Effector memory CD4-positive, alpha-beta T cell (primary cell): ENCODE results near the gene OAS1.
A peak's percentile ranks its signal among the peaks of the same experiment; 100 is the strongest.

Source experiments
- DNase-seq, 3 donors: peaks; one replicate each; pipeline ENCODE4 v3.0.0-alpha.2; 2020
- H3K27ac ChIP-seq: 2 replicates; pipeline ENCODE4 v1.7.0; 2013; ENCODE audit warnings: mild to moderate bottlenecking, low read length, moderate library complexity; ENCODE audit not compliant: insufficient read depth, poor library complexity, severe bottlenecking
- H3K27me3 ChIP-seq: replicated peaks from 2 replicates; pipeline ENCODE4 v1.7.0; 2013; ENCODE audit warnings: mild to moderate bottlenecking, low read length; ENCODE audit not compliant: insufficient read depth, control insufficient read depth, poor library complexity, severe bottlenecking
- H3K36me3 ChIP-seq: 2 replicates; pipeline ENCODE4 v1.7.0; 2013; ENCODE audit warnings: mild to moderate bottlenecking, low read length, moderate library complexity; ENCODE audit not compliant: control insufficient read depth, insufficient read depth
- H3K4me1 ChIP-seq: 2 replicates; pipeline ENCODE4 v1.7.0; 2013; ENCODE audit warnings: low read length, mild to moderate bottlenecking; ENCODE audit not compliant: control insufficient read depth, insufficient read depth, poor library complexity, severe bottlenecking
- H3K4me3 ChIP-seq: 2 replicates; pipeline ENCODE4 v1.7.0; 2013; ENCODE audit warnings: low read length, low read depth, mild to moderate bottlenecking; ENCODE audit not compliant: insufficient read depth, poor library complexity, severe bottlenecking
- H3K9me3 ChIP-seq: 2 replicates; pipeline ENCODE4 v1.7.0; 2013; ENCODE audit warnings: mild to moderate bottlenecking, low read length, moderate library complexity; ENCODE audit not compliant: control insufficient read depth

Gene OAS1

DNA sequence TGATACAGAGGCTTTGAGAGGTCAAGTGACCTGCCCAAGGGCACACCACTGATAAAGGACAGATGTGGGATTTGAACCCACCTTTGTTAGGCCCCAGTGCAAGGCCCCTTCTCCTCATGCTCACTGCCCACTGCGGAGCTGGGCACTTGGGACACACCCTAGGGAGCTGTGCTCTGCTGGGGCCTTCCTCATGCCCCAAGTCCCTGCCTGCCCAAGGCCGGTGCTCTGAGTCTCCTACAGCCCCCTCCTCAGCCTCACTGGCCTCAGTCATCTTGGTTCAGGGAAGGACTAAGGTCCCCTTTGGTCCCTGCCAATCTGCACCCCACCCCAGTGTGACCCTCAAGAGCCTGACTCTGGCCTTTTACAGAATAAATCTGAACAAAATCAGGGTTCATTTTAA, 23.6 kb downstream of the OAS1 start:
- no peak overlapping the region for H3K27ac ChIP-seq
- H3K27me3 ChIP-seq: no peaks in the 10 kb centered on the region
- no peaks in the 10 kb centered on the region for H3K36me3 ChIP-seq
- H3K9me3 ChIP-seq: no peaks in the 10 kb centered on the region
- H3K4me1 ChIP-seq: no peaks in the 10 kb centered on the region
- no peak for DNase-seq
- no peak overlapping the region for H3K4me3 ChIP-seq

DNA sequence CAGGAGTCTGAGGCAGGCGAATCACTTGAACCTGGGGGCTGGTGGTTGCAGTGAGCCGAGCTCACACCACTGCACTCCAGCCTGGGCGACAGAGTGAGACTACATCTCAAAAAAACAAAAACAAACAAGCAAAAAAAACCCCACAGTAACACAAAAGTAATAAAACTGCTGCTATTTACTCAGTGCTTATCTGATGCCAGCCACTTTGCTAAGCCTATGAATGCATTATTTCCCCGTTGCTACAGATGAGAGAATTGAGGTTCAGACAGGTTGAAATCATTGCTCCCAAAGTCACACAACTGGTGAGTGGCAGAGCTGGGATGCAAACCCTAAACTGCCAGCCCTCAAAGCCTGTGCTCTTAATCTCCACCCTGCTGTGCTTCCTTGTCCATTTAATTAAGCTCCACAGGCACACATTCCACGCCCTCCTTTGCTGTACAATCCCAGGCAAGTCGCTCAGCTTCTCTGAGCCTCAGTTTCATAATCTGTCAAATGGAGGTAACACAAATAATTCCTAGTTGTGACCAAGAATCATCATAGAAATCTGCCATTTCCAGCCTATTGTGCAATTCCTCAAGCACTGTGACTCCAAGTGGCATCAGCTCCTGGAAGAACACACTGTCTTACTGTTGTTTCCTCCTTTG, 25.8 kb downstream of the OAS1 start:
- H3K9me3 ChIP-seq: no peaks in the 10 kb centered on the region
- no peak overlapping the region for H3K4me3 ChIP-seq
- no peak overlapping the region for H3K27ac ChIP-seq
- H3K36me3 ChIP-seq: no peaks in the 10 kb centered on the region
- no peaks in the 10 kb centered on the region for H3K27me3 ChIP-seq
- peaks cover 3% of the 10 kb centered on the region for H3K4me1 ChIP-seq
- no peak for DNase-seq

- Histone ChIP-seq H3K4me1 (peaks cover 3% of the 10 kb centered on the region), H3K36me3 (no peaks in the 10 kb centered on the region), H3K27me3 (no peaks in the 10 kb centered on the region), H3K27ac (no peak overlapping the region), H3K9me3 (no peaks in the 10 kb centered on the region), H3K4me3 (no peak overlapping the region)
- DNase-seq: no peak
Observed at GRCh38 chr12:112933129-112933505, 26.4 kb downstream of the OAS1 start.

DNA sequence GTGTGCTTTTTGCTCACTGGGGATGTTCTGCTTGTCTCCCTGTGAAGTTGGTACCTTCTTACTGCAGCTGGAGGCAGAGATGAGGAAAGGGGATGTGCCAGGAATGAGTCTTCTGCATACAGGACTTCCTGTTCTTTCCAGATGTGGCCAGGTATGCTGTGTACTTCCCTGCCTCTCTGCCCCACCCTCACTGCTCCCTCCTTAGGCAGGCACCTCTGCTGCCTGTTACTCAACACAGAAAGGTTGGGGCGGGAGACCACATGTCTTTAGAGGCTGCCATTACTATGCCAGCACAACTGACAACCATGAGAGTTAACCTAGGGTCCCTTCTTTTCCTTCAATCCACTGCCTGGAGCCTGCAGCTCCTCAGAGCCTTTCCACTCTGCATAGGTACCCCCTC, 29.5 kb downstream of the OAS1 start:
- Histone ChIP-seq H3K4me3 (no peak overlapping the region), H3K27ac (no peak overlapping the region), H3K27me3 (no peaks in the 10 kb centered on the region), H3K36me3 (peaks cover under 1% of the 10 kb centered on the region), H3K9me3 (no peaks in the 10 kb centered on the region), H3K4me1 (peaks cover 19% of the 10 kb centered on the region)
- no peak for DNase-seq

GRCh38 chr12:112936927-112937326, 30.2 kb downstream of the OAS1 start:
- no peak overlapping the region for H3K4me3 ChIP-seq
- no peaks in the 10 kb centered on the region for H3K9me3 ChIP-seq
- H3K4me1 ChIP-seq: peaks cover 19% of the 10 kb centered on the region
- H3K36me3 ChIP-seq: peaks cover 7% of the 10 kb centered on the region
- no peaks in the 10 kb centered on the region for H3K27me3 ChIP-seq
- H3K27ac ChIP-seq: no peak overlapping the region
- no peak for DNase-seq

DNA sequence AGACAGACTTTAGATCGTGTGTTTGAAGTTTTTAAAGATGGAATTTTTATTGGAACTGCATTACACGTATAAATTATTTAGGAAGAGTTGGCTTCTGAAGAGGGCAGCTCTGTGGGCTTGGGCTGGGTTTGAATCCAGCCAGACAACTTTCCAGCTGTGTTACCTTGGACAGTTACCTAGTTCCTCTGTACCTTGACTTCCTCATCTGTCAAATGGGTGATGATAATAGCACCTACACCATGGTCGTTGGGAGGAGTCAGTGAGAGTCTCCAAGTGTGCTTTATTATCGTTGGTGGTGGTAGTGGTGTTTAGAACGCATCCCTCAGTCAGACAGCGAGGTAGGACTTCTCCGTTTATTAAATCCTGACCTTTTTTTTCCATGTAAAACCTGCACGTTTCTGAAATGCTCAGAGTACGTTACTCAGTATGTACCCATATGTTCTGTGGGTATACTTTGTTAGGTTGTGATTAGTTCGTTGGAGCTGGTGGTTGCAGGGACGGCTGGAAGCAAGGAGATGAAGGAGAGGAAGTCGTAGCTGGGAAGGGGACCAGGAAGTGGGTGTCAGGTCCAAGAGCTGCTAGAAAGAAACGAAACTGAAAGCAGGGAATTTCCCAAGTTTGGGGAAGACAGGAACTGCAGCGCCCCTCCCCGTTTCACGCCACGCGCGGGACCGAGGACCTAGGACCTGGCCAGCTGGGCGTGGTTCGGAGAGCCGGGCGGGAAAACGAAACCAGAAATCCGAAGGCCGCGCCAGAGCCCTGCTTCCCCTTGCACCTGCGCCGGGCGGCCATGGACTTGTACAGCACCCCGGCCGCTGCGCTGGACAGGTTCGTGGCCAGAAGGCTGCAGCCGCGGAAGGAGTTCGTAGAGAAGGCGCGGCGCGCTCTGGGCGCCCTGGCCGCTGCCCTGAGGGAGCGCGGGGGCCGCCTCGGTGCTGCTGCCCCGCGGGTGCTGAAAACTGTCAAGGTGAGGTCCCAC, 31.3 kb downstream of the OAS1 start, which contains the start of gene OAS3:
Gene OAS3 (plus strand): TSS at position 734 of the 979 bp plus-strand sequence. CDS start 57 bp downstream, at position 791.
- no peaks in the 10 kb centered on the region for H3K27me3 ChIP-seq
- peak within 1 kb of the TSS; percentile 83 for H3K4me3 ChIP-seq
- H3K4me1 ChIP-seq: peaks cover 19% of the 10 kb centered on the region
- H3K36me3 ChIP-seq: peaks cover 12% of the 10 kb centered on the region
- peak; percentile 62 to 79 (median 64) for DNase-seq
- H3K27ac ChIP-seq: peak within 1 kb of the TSS; percentile 66
- H3K9me3 ChIP-seq: no peaks in the 10 kb centered on the region

GRCh38 chr12:112938751-112939150, 32.0 kb downstream of the OAS1 start:
- no peak for DNase-seq
- Histone ChIP-seq H3K4me1 (peaks cover 19% of the 10 kb centered on the region), H3K36me3 (peaks cover 12% of the 10 kb centered on the region), H3K27me3 (no peaks in the 10 kb centered on the region), H3K4me3 (peak overlapping the region; percentile 83), H3K27ac (peak overlapping the region; percentile 66), H3K9me3 (no peaks in the 10 kb centered on the region)

DNA sequence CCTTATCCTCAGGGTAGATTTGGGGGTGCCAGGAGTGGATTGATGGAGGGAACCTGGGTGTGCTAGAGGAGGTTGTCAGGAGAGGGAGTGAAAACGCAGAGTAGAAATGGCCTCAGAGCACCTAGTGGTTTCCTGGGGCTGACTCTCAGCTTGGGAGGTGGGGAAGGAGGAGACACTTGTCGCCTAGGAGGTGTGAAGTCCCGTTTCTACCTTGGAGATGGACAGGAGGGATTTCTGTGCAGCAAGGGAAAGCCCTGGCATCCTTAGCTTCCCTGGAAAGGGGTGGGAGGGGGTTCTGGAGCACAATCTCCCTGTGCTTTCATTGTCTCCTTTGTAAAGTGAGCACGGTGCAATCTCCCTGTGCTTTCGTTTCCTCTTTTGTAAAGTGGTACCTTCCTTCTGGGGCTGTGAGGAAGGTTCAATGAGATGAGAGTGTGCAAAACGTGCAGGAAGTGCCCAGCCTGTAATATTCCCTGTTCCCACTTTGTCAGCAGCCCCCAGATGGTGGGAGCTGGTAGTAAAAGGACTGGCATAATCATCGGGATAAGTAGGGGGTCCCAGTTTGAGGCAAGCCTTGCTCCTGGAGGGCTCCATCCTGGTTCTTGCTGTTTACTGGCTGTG, 33.1 kb downstream of the OAS1 start:
- peaks cover 19% of the 10 kb centered on the region for H3K4me1 ChIP-seq
- H3K27me3 ChIP-seq: no peaks in the 10 kb centered on the region
- H3K4me3 ChIP-seq: peak overlapping the region; percentile 53
- no peak for DNase-seq
- no peaks in the 10 kb centered on the region for H3K9me3 ChIP-seq
- H3K36me3 ChIP-seq: peaks cover 20% of the 10 kb centered on the region
- H3K27ac ChIP-seq: peak overlapping the region; percentile 42

GRCh38 chr12:112941528-112942335, 35.0 kb downstream of the OAS1 start:
- peaks cover 29% of the 10 kb centered on the region for H3K36me3 ChIP-seq
- H3K4me3 ChIP-seq: no peak overlapping the region
- no peak overlapping the region for H3K27ac ChIP-seq
- H3K4me1 ChIP-seq: peaks cover 16% of the 10 kb centered on the region
- no peaks in the 10 kb centered on the region for H3K9me3 ChIP-seq
- no peaks in the 10 kb centered on the region for H3K27me3 ChIP-seq
- no peak for DNase-seq
